Stimulated activated CD4-positive, alpha-beta T cell treated with anti-CD3 and anti-CD28 coated beads, Interleukin-1b, Interleukin-23, amount 100 ng/mL, for 24 hours (primary cell): ENCODE data around the gene SLC26A6.

ENCODE experiments used
- DNase-seq, 4 experiments: peaks; one replicate each; pipeline ENCODE4 v3.0.0-alpha.2; 2020; ENCODE audit warnings: low read depth in 4 of 4, low spot score in 1 of 4

SLC26A6 gene

DNA sequence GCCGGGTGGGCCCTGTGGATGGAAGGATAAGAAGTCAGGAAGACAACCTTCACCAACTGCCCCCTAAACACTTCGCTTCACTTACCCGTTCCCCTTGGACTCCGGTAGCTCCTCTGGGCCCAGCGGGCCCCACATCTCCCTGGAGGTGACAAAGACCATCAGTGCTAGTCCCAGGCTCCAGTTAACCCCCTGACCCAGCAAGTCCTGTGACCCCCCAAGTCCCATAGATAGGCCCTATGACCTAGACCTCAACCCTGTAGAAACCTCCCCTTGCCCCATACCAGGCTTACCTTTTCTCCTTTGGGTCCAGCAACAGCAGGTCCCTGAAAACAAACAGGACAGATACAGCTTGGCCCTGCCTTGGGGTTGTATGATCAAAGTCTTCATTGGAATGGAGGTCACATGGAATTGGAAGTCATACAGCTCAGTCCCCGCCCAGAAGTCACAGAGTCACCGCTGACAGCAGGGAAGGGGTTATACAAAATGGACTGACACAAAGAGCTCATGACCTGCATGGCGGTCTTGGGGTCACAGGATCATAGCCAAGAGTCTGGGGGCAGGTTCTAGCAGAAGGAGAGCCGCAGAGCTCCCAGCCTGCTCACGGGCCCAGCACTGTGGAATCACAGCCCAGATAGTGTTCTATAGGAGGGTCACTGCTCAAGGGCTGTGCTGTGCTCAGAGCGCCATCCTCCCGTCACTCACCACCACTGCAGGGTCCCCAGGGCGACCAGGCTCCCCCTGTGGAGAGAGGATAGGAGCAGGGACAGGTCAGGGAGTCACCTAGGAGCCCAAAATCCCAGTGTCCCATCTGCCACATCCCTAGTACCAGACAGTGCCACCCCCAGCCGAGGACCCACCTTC lies 53.4 kb downstream of the SLC26A6 start:
- DNase-seq, result no peak

DNA sequence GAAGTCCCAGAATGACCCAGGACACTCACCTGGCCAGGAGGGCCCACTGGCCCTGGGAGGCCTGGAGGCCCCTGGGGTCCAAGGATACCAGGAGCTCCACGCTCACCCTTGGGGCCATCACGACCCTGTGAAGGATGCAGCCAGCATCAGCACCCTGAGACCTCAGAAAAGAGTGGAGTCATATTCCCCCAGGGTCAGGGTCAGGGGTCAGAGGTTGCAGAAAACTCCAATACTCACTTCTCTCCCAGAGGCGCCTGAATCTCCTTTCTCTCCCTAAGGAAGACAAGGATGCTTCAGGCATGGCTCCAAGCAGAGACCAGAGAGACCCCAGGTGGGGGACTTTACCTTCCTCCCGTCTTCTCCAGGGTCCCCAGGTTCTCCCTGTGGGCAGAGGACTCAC lies 58.6 kb downstream of the SLC26A6 start:
- no peak for DNase-seq
